Colon (tissue), 2 donors: Measurements from ENCODE around the gene GPBP1.
"Not testable (repeated sequence)": the region's sequence is repeated elsewhere in the genome, so short reads cannot be mapped to it uniquely, and the experiment has no call there.

Source experiments
- FAIRE-seq: peaks from 2 replicates; lab custom pipeline; 2012; peaks lifted over from hg19 to GRCh38; lab: Jason Lieb, UNC
- donor health status: control.
- donor health status: control.

GPBP1 gene

DNA sequence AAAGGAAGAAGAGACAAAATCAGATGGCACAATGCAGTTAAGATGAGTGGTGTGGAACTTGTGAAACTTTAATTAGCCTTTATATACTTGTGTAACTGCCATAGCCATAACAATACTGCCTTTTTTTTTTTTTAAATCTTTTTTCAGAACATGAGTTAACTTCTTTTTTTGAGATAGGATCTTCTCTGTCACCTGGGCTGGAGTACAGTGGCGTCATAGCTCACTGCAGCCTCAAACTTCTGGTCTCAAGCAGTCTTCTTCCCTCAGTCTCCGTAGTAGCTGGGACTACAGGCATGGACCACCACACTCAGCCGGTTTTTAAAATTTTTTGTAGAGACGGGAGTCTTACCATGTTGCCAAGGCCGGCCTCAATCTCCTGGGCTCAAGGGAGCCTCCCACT lies 37.2 kb downstream of the GPBP1 start:
- FAIRE-seq, result no peak

DNA sequence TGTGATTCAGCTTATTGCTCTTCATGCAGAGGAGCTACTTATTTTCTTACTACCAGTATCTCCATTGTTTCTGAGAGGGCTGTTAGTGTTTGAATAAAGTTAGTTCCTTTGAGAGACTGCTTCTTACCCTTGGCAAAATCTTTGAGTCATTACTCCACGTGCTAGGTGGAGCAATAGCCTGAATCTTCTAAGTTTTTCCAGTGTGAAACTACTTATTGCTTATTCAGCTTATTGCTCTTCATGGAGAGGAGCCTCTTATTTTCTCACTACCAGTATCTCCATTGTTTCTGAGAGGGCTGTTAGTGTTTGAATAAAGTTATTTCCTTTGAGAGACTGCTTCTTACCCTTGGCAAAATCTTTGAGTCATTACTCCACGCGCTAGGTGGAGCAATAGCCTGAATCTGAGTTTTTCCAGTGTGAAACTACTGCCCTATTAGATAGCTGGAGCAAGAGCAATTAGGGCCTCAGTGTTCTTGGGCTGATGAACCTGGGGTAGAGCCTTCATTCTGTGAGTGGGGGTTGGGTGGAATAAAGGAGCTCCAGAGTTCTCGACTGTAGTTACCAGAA lies 41.9 kb downstream of the GPBP1 start:
- FAIRE-seq, result no peak

DNA sequence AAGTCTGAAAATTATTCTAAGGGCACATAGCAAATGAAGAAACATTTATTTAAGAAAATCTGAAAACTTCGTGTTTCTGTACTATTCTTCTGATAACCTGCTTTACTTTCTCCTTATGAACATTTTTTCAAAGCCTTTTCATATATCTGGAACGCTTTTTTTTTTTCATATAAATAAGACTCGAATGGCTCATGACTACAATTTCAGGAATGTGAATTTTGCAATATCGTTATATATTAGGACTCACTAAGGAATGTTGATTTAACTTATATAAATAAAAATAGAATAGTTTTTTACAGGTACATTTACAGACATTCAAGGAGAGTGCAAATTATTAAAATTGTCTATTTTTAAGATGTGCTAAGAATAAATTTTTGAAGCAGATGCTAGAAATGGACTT lies 42.9 kb downstream of the GPBP1 start:
- FAIRE-seq, result no peak

GRCh38 chr5:57219386-57219785 lies 45.5 kb downstream of the GPBP1 start:
- no peak for FAIRE-seq

GRCh38 chr5:57221049-57221568 lies 47.2 kb downstream of the GPBP1 start:
- peak; percentile 82 for FAIRE-seq

GRCh38 chr5:57225553-57225952 lies 51.7 kb downstream of the GPBP1 start:
- no peak for FAIRE-seq

DNA sequence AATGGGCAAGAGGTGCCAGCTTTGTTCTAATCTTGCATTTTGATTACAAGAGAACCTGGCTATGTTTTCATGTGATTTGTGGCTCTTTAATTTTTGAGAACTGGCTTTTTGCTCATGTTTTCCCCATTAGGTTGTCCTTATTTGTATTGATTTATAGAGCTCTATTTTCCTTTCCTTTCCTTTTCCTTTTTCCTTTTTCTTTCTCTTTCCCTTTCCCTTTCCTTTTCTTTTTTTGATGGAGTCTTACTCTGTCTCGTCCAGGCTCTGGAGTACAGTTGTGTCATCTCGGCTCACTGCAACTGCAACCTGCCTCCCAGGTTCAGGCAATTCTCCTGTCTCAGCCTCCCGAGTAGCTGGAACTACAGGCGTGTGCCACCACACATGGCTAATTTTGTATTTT lies 55.5 kb downstream of the GPBP1 start:
- FAIRE-seq, result no peak

- no peak for FAIRE-seq
Observed at GRCh38 chr5:57231607-57232006, 57.7 kb downstream of the GPBP1 start.

- FAIRE-seq, result no peak
Observed at GRCh38 chr5:57232293-57233033, 58.6 kb downstream of the GPBP1 start.

- FAIRE-seq, result no peak
Observed at GRCh38 chr5:57243286-57244137, 69.7 kb downstream of the GPBP1 start.

GRCh38 chr5:57244331-57244730 lies 70.5 kb downstream of the GPBP1 start:
- FAIRE-seq, result no peak

GRCh38 chr5:57246426-57246825 lies 72.6 kb downstream of the GPBP1 start:
- no peak for FAIRE-seq

GRCh38 chr5:57247765-57248164 lies 73.9 kb downstream of the GPBP1 start:
- no peak for FAIRE-seq

DNA sequence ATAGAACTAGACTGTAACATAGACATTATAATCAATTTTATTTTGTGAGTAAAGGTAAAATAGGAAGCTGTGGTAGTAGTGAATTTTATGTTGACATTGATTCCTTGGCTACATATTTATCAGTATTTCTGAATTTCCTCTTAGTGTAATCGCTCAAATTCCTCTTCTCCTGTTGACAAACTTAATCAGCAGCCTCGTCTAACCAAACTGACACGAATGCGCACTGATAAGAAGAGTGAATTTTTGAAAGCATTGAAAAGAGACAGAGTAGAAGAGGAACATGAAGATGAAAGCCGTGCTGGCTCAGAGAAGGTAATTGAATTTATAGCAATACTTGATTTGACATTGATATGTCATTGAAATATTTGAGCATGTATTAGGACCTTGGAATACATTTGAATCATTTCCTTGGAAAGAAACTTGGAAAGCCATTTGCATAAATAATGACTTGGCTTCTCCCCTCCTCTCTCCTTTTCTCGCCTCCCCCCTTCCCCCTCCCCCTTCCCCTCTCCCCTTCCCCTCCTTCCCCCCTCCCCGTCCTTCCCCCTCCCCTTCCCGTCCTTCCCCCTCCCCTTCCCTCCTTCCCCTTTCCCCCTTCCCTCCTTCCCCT lies 75.5 kb downstream of the GPBP1 start:
- FAIRE-seq, result no peak

DNA sequence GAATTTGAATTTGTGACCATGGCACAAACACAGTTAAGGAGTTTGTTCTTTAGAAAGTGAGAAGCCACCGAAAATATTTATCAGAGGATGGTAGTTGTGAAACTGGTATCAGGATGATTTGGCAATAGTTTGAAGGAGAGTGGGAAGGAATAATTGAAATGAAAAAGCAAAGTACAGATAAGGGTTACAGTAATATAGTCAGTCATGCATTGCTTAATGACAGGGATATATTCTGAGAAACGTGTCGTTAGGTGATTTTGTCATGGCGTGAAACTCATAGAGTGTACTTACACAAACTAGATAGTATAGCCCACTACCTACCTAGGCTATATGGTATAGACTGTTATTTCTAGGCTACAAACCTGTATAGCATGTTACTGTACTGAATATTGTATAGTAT lies 84.2 kb downstream of the GPBP1 start:
- no peak for FAIRE-seq

DNA sequence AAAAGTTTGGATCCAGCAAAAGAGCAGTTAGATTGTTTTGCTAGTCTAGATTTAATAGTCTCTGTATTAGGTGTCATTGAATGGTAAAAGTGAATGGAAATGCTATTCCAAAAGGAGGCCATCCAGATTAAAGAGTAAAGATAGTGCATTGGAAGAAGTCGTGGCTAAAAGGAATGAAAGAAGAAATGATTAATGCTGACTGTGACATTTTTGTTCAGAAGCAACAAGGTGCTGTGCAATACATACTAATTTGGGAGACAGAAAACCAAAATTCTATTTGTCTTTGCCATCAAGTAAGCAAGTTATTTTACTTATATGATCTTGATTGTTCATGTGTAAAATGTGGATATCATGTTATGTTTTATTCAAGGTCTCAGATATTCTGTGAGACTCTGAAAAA lies 85.1 kb downstream of the GPBP1 start:
- no peak for FAIRE-seq

GRCh38 chr5:57259704-57260103 lies 85.8 kb downstream of the GPBP1 start:
- FAIRE-seq, result no peak

DNA sequence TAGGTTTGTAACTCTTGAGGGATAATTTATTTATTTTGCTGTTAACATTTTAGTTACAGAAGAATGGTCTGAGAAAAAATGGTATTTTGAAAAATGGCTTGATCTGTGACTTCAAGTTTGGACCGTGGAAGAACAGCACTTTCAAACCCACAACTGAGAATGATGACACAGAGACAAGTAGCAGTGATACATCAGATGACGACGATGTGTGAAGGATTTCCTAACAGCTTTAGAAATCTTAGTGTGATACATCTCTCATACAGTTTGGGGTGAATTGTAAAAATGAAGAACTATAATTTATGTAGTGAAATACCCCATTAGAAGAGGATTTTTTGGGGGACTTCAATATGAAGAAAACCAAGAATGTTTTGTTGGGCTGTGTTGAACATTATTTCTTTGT lies 88.7 kb downstream of the GPBP1 start:
- no peak for FAIRE-seq

GRCh38 chr5:57267805-57268204 lies 93.9 kb downstream of the GPBP1 start:
- FAIRE-seq, result no peak

GRCh38 chr5:57276353-57276752 lies 102.5 kb downstream of the GPBP1 start:
- no peak for FAIRE-seq

GRCh38 chr5:57277085-57277484 lies 103.2 kb downstream of the GPBP1 start:
- FAIRE-seq, result no peak

DNA sequence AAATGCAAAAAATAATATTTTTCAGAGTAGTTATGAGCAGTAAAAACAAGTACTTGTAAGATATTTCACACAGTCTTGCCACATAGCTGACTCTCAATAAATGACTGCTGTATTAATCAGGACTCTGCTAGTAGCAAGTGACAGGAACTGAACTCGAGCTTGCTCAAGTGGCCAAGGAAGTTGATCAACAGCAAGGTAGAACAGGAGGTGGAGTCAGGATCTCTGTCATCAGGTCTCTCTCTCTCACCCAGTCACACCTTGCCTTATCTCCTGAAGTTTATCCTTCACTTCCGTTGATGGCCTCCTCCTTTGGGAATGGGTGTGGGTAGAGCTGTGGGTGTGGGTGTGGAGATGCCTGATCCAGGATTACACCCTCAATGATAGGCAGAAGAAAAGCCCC lies 107.0 kb downstream of the GPBP1 start:
- FAIRE-seq, result no peak

DNA sequence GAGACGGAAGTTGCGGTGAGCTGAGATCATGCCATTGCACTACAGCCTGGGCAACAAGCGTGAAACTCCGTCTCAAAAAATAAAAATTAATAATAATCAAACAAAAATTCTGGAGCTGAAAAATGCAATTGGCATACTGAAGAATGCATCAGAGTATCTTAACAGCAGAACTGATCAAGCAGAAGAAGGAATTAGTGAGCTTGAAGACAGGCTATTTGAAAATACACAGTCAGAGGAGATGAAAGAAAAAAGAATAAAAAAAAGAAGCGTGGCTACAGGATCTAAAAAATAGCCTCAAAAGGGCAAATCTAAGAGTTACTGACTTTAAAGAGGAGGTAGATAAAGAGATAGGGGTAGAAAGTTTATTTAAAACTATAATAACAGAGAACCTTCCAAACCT lies 111.2 kb downstream of the GPBP1 start:
- FAIRE-seq, result not testable (repeated sequence)
